AG04449 (cell line): ENCODE measurements around the gene MARS1.

Experiments used
- CTCF ChIA-PET: fragments of 350-600 bp; formaldehyde crosslinking; extraction: SDS; loops from one replicate; lab custom pipeline; 2021; ENCODE audit warnings: antibody characterized with exemption; lab: Yijun Ruan, JAX
- POLR2A ChIA-PET: fragments of 400-600, 350-600 bp; formaldehyde crosslinking; extraction: SDS; loops from one replicate; lab custom pipeline; 2020; ENCODE audit warnings: antibody characterized with exemption, inconsistent platforms; lab: Yijun Ruan, JAX
- DNase-seq: peaks from one replicate; pipeline ENCODE4 v3.0.0-alpha.2; 2010; ENCODE audit warnings: low read depth, low spot score
- H3K4me3 ChIP-seq: 2 replicates; pipeline ENCODE4 v1.5.1; 2011; ENCODE audit warnings: low read depth, mild to moderate bottlenecking, control low read depth, low read length
- TF ChIP-seq, protein P1 (sequence below): IDR thresholded peaks from one replicate; pipeline ENCODE4 v1.5.1; 2011; ENCODE audit warnings: mild to moderate bottlenecking, moderate library complexity, low read length, control low read depth, inconsistent platforms; ENCODE audit not compliant: insufficient read depth; ENCODE audit errors: missing control alignments

The MARS1 gene

DNA sequence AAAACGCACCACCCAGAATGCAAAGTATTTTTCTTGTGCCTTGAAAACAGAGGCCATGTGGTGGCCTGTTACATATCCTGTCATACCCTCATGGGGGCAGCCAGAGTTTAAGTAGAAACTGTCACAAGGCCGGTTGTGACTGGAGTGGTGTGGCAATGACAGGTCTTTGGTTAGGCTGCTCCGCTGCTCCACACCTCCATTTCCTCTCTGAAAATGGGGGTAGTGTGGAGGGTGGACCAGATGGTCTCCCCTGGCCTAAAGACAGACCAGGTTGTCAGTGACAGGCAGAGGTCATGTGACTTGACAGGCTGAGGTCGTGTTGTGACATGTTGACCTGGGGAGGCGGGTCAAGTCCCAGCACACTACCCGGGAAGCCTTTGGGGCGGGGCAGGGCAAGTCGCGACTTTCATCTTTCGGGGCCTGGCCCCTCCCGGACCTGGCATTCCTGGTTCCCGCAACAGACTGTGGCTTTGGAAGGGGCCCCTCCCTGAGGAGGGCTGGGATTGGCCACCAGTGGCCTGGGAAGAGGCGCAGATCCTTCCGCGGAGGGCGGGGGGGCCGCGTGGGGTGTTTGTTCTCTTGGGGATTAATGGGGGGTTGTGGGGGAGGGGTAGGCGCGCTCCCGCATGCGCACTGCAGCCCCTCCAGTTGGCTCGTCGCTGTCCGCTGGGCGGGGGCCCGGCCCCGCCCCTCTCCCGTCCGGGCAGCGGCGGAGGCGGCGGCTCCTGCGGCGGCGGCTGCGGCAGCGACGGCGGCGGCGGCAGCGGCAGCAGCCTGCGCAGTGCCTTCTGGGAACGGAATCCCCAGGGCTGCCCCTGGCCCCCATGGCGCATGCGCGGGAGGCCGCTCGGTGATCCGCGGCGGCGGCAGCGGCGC lies 34.4 kb downstream of the MARS1 start, which contains the start of gene MBD6:
Gene MBD6, plus strand, starts transcription at position 814 of the 876 bp plus-strand sequence. CDS start 1,480 bp downstream, outside the sequence.
- H3K4me3 ChIP-seq = peak within 1 kb of the TSS; percentile 89
- CTCF ChIA-PET = no interaction called here
- peak; percentile 67 for DNase-seq
- TF ChIP-seq, protein P1, sequence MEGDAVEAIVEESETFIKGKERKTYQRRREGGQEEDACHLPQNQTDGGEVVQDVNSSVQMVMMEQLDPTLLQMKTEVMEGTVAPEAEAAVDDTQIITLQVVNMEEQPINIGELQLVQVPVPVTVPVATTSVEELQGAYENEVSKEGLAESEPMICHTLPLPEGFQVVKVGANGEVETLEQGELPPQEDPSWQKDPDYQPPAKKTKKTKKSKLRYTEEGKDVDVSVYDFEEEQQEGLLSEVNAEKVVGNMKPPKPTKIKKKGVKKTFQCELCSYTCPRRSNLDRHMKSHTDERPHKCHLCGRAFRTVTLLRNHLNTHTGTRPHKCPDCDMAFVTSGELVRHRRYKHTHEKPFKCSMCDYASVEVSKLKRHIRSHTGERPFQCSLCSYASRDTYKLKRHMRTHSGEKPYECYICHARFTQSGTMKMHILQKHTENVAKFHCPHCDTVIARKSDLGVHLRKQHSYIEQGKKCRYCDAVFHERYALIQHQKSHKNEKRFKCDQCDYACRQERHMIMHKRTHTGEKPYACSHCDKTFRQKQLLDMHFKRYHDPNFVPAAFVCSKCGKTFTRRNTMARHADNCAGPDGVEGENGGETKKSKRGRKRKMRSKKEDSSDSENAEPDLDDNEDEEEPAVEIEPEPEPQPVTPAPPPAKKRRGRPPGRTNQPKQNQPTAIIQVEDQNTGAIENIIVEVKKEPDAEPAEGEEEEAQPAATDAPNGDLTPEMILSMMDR = no peak
- POLR2A ChIA-PET = interaction anchor here (1.0 kb wide), 1 partner anchor 12 kb away, joined by 3 read pairs; no protein-coding TSS in a partner anchor

DNA sequence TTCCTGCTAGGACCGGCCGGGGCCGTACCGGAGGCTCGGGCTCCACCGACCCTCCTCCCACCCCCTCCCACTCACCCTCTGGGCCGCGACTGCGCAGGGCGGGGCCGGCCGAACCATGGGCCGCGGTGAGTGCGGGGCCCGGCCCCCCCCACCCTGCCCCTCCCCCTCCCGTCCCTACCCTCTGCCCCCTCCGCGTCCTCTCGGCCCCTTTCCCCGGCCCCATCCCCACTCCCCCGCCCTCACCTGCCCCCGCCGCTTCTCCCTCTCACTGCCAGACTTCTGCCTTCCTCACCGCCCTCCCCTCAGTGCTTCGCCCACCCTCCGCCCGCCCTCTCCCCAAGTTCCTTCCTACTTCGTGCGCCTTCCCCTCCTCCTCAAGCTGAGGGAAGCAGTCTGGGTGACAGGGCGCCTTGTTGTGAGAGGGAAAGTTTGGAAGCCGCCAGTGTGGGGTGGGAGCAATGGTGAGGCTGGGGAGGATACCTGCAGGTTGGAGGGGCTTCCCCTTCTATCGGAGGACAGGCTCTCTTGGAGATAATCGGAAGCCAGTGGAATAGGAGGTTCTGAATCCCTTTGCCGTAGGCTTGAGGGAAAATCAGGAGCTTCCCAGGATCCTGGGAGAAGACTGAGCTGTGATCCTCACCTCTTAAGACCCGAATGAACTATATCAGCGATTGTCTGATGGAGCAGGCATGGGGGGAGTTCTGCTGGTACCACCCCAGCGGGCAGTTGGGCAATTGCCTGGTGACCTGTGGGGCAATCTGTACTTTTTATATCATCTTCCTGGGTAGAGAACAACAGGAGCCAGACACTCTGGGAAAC lies 35.2 kb downstream of the MARS1 start:
- POLR2A ChIA-PET = interaction anchor here (0.6 to 2.0 kb wide), 3 partner anchors 10 to 24 kb away, joined by 3 to 10 read pairs (median 4); partner anchors contain the start of gene DCTN2
- DNase-seq = no peak
- CTCF ChIA-PET = interaction anchor here (0.7 to 2.4 kb wide), 2 partner anchors 12 to 21 kb away, joined by 4 to 7 read pairs; no protein-coding TSS in a partner anchor

DNA sequence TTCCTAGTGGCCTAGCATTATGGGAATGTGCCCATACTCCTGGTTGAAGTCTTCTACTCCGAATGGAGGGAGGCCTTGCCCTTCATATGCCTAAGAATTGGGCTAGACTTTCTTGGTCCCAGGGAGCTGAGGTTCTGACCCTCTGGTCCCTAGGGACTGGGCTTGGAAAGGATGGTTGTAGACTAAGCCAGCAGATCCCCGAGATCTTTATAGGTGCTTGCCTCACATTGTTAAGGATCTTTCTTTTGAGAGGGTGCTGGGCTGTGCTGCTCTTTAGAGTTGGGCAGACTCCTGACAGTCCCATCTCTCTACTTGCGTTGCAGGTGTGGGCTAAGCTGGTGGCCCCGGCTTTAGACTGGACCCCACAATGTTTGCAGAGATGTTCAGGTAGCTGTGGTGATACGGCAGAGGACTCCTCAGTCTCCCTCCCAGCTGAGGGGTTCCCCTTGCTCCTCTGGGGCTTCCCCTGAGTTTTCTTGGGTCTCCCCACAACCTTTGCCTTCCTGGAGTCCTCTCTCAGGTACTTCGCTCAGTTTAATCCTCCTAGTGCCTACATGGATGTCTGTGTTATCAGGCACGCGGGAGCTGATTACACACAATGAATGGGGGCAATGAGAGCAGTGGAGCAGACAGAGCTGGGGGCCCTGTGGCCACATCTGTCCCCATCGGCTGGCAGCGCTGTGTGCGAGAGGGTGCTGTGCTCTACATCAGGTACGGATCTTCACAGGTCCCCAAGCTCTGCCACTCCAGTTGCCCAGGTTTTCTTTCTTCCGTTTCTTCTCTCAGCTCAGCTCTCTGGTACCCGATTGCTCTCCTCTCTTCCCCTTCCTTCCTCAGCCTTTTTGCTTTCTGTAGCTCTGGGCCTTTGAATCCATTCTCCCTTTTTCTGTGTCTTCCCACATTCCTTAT lies 36.1 kb downstream of the MARS1 start:
- no peak for DNase-seq
- TF ChIP-seq, protein P1 = no peak
- ChIA-PET POLR2A (interaction anchor here (0.6 to 2.0 kb wide), 4 partner anchors 9 to 23 kb away, joined by 3 to 10 read pairs (median 4); partner anchors contain the start of gene DCTN2), CTCF (interaction anchor here (0.7 to 2.4 kb wide), 4 partner anchors 11 to 111 kb away, joined by 3 to 7 read pairs (median 4); no protein-coding TSS in a partner anchor)
- peak overlapping the region; percentile 89 for H3K4me3 ChIP-seq

More for the DNA sequence above, 35.2 kb downstream of the MARS1 start:
- peak overlapping the region; percentile 89 for H3K4me3 ChIP-seq
- TF ChIP-seq, protein P1 = no peak

DNA sequence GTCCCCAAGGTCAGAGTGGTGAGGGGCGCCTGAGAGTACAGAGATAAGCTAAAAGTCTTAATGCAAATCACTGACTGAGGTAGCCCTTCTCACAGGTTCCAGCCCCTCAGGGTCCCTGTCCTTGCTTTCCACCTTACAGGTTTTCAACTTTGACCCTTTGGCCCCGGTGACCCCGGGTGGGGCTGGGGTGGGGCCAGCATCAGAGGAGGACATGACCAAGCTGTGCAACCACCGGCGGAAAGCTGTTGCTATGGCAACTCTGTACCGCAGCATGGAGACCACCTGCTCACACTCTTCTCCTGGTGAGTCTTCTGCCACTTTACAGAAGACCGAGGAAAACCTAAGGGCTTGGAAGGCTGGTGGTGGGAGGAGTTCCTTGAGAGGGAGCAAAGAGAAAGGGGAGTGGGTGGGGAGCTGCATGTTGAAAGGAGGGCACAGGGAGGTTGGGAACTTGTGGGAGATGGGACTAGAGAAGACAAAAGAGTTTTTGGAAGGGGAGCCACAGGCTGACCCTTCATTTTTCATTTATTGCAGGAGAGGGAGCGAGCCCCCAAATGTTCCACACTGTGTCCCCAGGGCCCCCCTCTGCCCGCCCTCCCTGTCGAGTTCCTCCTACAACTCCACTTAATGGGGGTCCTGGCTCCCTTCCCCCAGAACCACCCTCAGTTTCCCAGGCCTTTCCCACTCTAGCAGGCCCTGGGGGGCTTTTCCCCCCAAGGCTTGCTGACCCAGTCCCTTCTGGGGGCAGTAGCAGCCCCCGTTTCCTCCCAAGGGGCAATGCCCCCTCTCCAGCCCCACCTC lies 37.1 kb downstream of the MARS1 start:
- DNase-seq = no peak
- H3K4me3 ChIP-seq = peak overlapping the region; percentile 89
- POLR2A ChIA-PET = interaction anchor here (1.7 to 2.0 kb wide), 2 partner anchors 8 to 10 kb away, joined by 5 to 10 read pairs; no protein-coding TSS in a partner anchor
- TF ChIP-seq, protein P1 = no peak
- CTCF ChIA-PET = interaction anchor here (0.8 to 2.4 kb wide), 4 partner anchors 16 to 110 kb away, joined by 3 to 7 read pairs (median 4); no protein-coding TSS in a partner anchor
